ENCODE measurements around the gene PHACTR3. TPM values are rescaled to one million over a fixed set of nuclear protein-coding genes. Genes with fewer than 3 reads are reported as not detected.

Gene PHACTR3
- polyA plus RNA-seq, 2 of the 4 experiments (the other 2 are of a cell fraction) = not detected

GRCh38 chr20:59777331-59777725 is 173.0 kb downstream of the PHACTR3 start:
- DNase-seq (ENCODE audit: low read depth in 1 of 2, low spot score in 1 of 2) = no peak

GRCh38 chr20:59777814-59778575 is 173.7 kb downstream of the PHACTR3 start:
- H3K4me1 ChIP-seq = no peaks in the 10 kb centered on the region
- no peak overlapping the region for H3K27ac ChIP-seq
- 51% methylated on average over 19 of the region's 19 CpGs for WGBS (ENCODE audit: missing lambda C conversion rate)
- no peak overlapping the region for H3K4me3 ChIP-seq
- FAIRE-seq (no peak), DNase-seq (ENCODE audit: low read depth in 1 of 2, low spot score in 1 of 2) (no peak), ATAC-seq (no peak)
- no peaks in the 10 kb centered on the region for H3K9me3 ChIP-seq
- H3K4me2 ChIP-seq = no peak overlapping the region
- POLR2A ChIA-PET = no interaction called here
- TF ChIP-seq RNF2 (IDR thresholded peaks at IDR 0.05; ENCODE audit: borderline replicate concordance, low read depth) (no peak), NPAS2 (CRISPR knock-in tag; IDR thresholded peaks at IDR 0.05; ENCODE audit: borderline replicate concordance) (no peak), MAZ (IDR thresholded peaks at IDR 0.05; ENCODE audit: borderline replicate concordance, low read depth, low read length) (no peak), NFE2L2 (conservative IDR thresholded peaks at IDR 0.05; ENCODE audit: low read length) (no peak), USF2 (IDR thresholded peaks at IDR 0.05) (no peak), CEBPB (IDR thresholded peaks at IDR 0.05) (no peak), EHMT2 (IDR thresholded peaks at IDR 0.05; ENCODE audit: low read depth) (no peak), EP300 (IDR thresholded peaks at IDR 0.05) (no peak), MAFK (IDR thresholded peaks at IDR 0.05; ENCODE audit: partially characterized antibody) (no peak), FOSB (CRISPR knock-in tag; IDR thresholded peaks at IDR 0.05) (no peak), E2F6 (IDR thresholded peaks at IDR 0.05; ENCODE audit: borderline replicate concordance, low read depth) (no peak), ZC3H11A (IDR thresholded peaks at IDR 0.05) (no peak), FOSL2 (IDR thresholded peaks at IDR 0.05) (no peak), FOSL2 (CRISPR knock-in tag; IDR thresholded peaks at IDR 0.05) (no peak), EHF (CRISPR knock-in tag; IDR thresholded peaks at IDR 0.05) (no peak), KDM1A (IDR thresholded peaks at IDR 0.05; ENCODE audit: low read depth) (no peak)
- CTCF ChIA-PET = interaction anchor here (3.3 kb wide), 1 partner anchor 9 kb away, joined by 10 read pairs; no protein-coding TSS in a partner anchor

More at GRCh38 chr20:59777331-59777725, 173.0 kb downstream of the PHACTR3 start:
- no peak for TF ChIP-seq MAFK (IDR thresholded peaks at IDR 0.05; ENCODE audit: partially characterized antibody)
- TF ChIP-seq MYC (IDR thresholded peaks at IDR 0.05; ENCODE audit: borderline replicate concordance, low read length) = no peak
- no peak for TF ChIP-seq KDM1A (IDR thresholded peaks at IDR 0.05; ENCODE audit: low read depth)
- no peak for TF ChIP-seq ZC3H11A (IDR thresholded peaks at IDR 0.05)
- TF ChIP-seq CHD2 (IDR thresholded peaks at IDR 0.05; ENCODE audit: low read length, partially characterized antibody) = no peak
- no peak for TF ChIP-seq MAZ (IDR thresholded peaks at IDR 0.05; ENCODE audit: borderline replicate concordance, low read depth, low read length)
- TF ChIP-seq ELK1 (IDR thresholded peaks at IDR 0.05; ENCODE audit: low read depth, low read length) = no peak
- FAIRE-seq (no peak), ATAC-seq (no peak)
- 9% methylated on average over 3 of the region's 3 CpGs for WGBS (ENCODE audit: missing lambda C conversion rate)
- Histone ChIP-seq H3K4me3 (no peak overlapping the region), H3K9me3 (no peaks in the 10 kb centered on the region), H3K27ac (no peak overlapping the region), H3K4me2 (no peak overlapping the region), H3K4me1 (no peaks in the 10 kb centered on the region)
- POLR2A ChIA-PET = no interaction called here
- CTCF ChIA-PET = interaction anchor here (0.7 to 3.3 kb wide), 4 partner anchors 10 to 29 kb away, joined by 3 to 10 read pairs (median 4); no protein-coding TSS in a partner anchor

GRCh38 chr20:59778615-59779200 is 174.4 kb downstream of the PHACTR3 start:
- Histone ChIP-seq H3K9me3 (no peaks in the 10 kb centered on the region), H3K4me1 (no peaks in the 10 kb centered on the region), H3K4me2 (no peak overlapping the region), H3K4me3 (no peak overlapping the region), H3K27ac (no peak overlapping the region)
- DNase-seq (ENCODE audit: low read depth in 1 of 2, low spot score in 1 of 2) = no peak
- ChIA-PET POLR2A (no interaction called here), CTCF (interaction anchor here (3.3 kb wide), 1 partner anchor 9 kb away, joined by 10 read pairs; no protein-coding TSS in a partner anchor)
- no peak for FAIRE-seq
- WGBS (ENCODE audit: missing lambda C conversion rate) = 26% methylated on average over 12 of the region's 12 CpGs
- ATAC-seq = no peak
- TF ChIP-seq HES2 (IDR thresholded peaks at IDR 0.05) = no peak
- no peak for TF ChIP-seq BCL3 (IDR thresholded peaks at IDR 0.05)
- no peak for TF ChIP-seq PBX3 (IDR thresholded peaks at IDR 0.05)
- TF ChIP-seq FOSL2 (IDR thresholded peaks at IDR 0.05) = no peak
- TF ChIP-seq FOSL2 (CRISPR knock-in tag; IDR thresholded peaks at IDR 0.05) = no peak
- no peak for TF ChIP-seq TP53 (CRISPR knock-in tag; IDR thresholded peaks at IDR 0.05)
- no peak for TF ChIP-seq HOXB13 (CRISPR knock-in tag; IDR thresholded peaks at IDR 0.05; ENCODE audit: low read depth)
- no peak for TF ChIP-seq MYC (IDR thresholded peaks at IDR 0.05; ENCODE audit: borderline replicate concordance, low read length)
- TF ChIP-seq HDAC2 (IDR thresholded peaks at IDR 0.05) = no peak
- TF ChIP-seq MAZ (IDR thresholded peaks at IDR 0.05; ENCODE audit: borderline replicate concordance, low read depth, low read length) = no peak
- TF ChIP-seq GATA3 (IDR thresholded peaks at IDR 0.05; ENCODE audit: borderline replicate concordance) = no peak
- no peak for TF ChIP-seq USF2 (IDR thresholded peaks at IDR 0.05)

Data from A549 (cell line).